Measurements from ENCODE around the gene ARMC10. TPM values are rescaled to one million over a fixed set of nuclear protein-coding genes. Genes with fewer than 3 reads are reported as not detected.
A peak's percentile ranks its signal among the peaks of the same experiment; 100 is the strongest.
"Not testable (repeated sequence)": the region's sequence is repeated elsewhere in the genome, so short reads cannot be mapped to it uniquely, and the experiment has no call there.

ARMC10 gene
- total RNA-seq, 1 experiment from 2014 or later: 57.7 TPM

GRCh38 chr7:103078226-103078625 lies 3.3 kb downstream of the ARMC10 start:
- DNase-seq (ENCODE audit: low spot score): not testable (repeated sequence)

- DNase-seq (ENCODE audit: low spot score): no peak
These were observed 4.9 kb downstream of the ARMC10 start for GRCh38 chr7:103079836-103080235.

DNA sequence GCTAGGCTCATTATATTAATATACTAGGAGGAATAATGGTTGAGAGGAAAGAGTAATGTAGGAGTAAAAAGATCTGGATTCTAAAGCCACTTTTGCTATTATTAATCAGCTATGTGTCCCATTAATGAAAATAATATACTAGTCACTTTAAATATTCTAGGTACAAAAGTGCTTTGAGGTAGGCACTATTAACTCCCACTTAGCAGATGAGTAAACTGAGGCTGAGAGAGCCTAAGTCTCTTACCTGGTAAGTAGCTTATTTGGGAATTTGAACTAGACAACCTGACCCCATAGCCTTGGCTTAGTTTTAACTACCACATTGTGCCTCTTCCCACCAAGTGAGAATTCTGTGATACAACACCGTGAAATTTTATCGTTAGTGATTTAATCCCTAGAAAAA lies 6.0 kb downstream of the ARMC10 start:
- no peak for DNase-seq (ENCODE audit: low spot score)

DNA sequence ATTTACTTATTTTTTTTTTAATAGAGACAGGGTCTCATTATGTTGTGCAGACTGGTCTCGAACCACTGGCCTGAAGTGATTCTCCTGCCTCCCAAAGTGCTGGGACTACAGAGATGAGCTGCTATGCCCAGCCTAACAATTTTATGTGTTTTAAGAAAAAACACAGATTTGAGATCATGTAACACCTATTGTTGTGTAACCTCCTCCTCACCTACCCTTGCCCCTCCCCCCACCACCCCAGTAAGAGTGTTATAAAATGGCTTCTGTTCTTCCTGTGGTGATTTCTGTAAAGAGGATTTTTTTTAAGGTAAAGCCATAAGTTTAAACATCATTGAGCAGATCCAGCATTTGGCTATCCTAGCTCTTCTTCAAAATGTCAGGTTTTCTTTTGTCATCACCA lies 7.6 kb downstream of the ARMC10 start:
- no peak for DNase-seq (ENCODE audit: low spot score)

GRCh38 chr7:103083210-103083609 lies 8.3 kb downstream of the ARMC10 start:
- no peak for DNase-seq (ENCODE audit: low spot score)

DNA sequence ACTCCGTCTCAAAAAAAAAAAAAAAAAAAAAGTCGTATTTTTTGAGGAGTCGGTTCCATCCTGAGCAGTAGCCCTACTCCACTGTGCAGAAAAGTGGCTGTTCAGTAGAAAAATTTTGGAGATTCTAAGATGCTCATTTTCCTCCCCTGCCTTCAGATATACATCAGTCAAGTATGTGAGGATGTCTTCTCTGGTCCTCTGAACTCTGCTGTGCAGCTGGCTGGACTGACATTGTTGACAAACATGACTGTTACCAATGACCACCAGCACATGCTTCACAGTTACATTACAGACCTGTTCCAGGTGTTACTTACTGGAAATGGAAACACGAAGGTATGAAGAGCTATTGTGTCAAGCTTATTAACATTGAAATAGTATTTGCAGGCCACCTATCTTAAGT lies 17.4 kb downstream of the ARMC10 start:
- DNase-seq (ENCODE audit: low spot score): not testable (repeated sequence)

DNA sequence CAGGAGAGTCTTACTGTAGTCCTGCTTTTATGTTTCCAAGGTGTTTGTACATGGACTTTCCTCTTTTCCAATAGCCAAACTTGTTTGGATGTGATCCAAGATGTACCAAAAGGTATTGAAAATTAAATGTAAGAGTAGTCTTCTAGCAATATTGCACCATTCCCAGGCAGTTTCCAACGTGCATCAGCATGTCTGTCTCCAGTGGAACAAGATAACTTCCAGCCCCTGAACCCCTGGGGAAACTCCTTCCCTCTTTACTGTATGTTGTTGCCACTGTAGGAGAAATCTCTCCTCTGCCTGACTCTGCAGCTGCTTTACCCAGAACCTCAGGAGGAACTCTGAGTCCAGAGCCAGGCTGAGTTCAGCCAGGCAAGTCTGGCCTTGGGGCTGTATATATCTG lies 18.5 kb downstream of the ARMC10 start:
- DNase-seq (ENCODE audit: low spot score): no peak

DNA sequence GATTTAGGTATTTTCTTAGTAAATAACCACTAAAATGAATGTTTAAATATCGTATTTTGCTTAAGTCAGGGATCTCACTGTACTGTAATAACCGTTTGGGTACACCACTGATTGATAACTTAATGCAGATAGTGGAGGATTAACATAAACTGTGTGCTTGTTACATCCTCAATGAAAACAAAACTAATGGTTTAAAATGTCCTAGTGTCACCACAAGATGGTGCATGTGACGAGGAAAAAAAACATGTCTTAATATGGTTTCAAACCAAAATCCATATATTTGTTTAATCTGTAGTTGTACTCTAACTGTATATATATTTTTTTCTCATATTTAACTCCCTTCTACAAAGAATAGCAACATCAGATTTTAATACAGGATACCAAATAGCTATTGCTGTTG lies 19.2 kb downstream of the ARMC10 start:
- no peak for DNase-seq (ENCODE audit: low spot score)

GRCh38 chr7:103095558-103095957 lies 20.6 kb downstream of the ARMC10 start:
- DNase-seq (ENCODE audit: low spot score): not testable (repeated sequence)

- no peak for DNase-seq (ENCODE audit: low spot score)
These were observed 22.1 kb downstream of the ARMC10 start for GRCh38 chr7:103097041-103097440.

DNA sequence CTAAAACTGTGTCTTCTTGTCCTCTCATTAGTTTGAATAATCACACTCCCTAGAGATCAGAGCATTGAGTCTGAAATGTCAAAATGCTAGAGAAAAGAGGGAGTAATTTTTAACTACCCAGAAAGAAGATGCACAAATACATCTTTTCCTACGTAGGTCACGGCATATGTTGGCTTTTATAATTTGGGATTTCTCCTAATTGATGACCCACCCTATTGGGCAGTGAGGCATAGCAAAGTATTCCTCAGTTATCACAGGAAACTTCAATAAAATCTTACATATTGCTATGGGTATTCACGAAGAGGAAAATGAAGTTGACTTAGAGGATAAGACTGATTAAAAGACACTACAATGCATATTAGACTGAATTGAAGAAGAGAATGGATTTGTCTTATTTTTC lies 25.4 kb downstream of the ARMC10 start:
- DNase-seq (ENCODE audit: low spot score): no peak

DNA sequence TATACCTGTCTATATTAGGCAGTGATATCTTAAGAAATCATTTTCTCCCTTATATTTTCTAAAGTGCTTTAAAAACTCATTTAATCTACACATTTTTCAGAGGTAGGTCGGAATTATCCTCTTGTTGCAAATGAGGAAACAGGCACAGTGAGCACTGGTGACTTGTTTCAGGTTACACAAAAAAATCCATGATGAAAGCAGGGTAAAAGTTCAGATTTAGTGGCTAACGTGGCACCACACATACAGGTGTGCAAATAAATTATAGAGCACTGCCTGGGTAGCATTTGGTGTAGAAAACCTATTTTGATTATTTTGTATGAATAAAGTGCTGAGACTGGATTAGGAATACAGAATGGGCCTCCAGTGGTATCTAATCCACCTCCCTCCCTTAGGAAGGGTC lies 26.6 kb downstream of the ARMC10 start:
- no peak for DNase-seq (ENCODE audit: low spot score)

DNA sequence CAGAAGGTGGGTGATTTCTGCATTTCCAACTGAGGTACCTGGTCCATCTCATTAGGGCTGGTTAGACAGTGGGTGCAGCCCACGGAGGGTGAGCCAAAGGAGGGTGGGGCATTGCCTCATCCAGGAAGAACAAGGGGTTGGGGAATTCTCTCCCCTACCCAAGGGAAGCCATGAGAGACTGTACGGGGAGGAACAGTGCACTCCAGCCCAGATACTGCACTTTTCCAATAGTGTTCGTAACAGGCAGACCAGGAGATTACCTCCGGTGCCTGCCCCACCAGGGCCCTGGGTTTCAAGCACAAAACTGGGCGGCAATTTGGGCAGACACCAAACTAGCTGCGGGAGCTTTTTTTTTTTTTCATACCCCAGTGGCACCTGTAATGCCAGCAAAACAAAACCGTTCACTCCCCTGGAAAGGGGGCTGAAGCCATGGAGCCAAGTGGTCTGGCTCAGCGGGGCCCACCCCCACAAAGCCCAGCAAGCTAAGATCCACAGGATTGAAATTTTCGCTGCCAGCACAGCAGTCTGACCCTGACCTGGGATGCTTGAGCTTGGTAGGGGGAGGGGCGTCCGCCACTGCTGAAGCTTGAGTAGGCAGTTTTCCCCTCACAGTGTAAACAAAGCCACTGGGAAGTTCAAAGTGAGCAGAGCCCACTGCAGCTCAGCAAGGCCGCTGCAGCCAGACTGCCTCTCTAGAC lies 31.2 kb downstream of the ARMC10 start:
- DNase-seq (ENCODE audit: low spot score): no peak

- not testable (repeated sequence) for DNase-seq (ENCODE audit: low spot score)
These were observed 31.7 kb downstream of the ARMC10 start for GRCh38 chr7:103106703-103107070.

DNA sequence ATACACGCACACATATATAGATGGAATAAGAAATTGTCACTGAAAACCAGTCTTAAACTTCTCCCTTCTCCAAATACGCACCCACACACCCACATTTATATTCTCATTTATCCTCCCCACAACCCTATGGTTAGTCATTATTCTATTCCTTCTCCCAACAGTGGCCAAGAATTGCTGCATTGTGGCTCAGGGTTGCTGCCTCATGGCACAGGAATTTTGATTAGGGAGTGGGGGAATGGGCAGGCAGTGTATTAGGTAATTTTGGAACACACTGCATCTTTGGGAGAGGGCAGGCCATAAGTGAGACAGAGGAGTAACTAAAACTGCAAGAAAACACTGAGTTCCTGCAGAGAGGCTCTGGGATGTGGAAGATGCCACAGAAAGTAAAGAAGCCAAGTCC lies 38.2 kb downstream of the ARMC10 start:
- peak; percentile 92 for DNase-seq (ENCODE audit: low spot score)

- no peak for DNase-seq (ENCODE audit: low spot score)
These were observed 39.7 kb downstream of the ARMC10 start for GRCh38 chr7:103114576-103115008.

DNA sequence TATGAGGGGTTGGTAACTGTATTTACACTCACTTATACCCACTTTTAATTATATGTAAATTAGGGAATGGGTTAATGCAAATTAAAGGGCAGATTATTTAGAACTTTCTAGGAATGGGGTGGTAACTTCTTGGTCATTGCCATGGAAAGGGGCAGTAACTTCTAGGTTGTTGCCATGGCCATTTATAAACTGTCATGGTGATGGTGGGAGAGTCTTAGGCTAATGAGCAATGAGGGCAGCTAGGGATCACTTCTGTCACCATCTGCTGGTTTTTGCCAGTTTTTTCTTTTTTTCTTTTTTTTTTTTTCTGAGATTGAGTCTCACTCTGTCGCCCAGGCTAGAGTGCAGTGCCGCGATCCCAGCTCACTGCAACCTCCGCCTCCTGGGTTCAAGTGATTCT lies 40.8 kb downstream of the ARMC10 start:
- no peak for DNase-seq (ENCODE audit: low spot score)

DNA sequence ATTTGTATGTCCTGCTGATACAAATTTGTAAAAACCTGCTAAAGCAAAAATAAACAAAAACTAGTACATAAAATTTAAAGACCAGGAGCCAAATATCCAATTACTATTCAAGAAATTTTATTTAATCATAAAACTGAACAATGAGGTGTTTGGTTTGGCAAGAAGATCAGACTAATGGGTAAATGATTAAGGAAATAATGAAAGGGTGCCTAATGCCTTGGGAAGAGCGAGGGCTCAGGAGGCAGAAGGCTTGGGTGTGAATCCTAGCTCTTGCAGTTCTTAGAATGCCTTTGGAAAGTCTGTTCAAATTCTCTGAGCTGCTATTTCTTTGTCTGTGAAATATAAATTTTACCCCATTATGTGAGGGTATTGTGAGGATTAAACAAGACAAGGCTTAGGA lies 41.6 kb downstream of the ARMC10 start:
- no peak for DNase-seq (ENCODE audit: low spot score)

- DNase-seq (ENCODE audit: low spot score): no peak
These were observed 42.1 kb downstream of the ARMC10 start for GRCh38 chr7:103116991-103117390.

GRCh38 chr7:103117465-103117864 lies 42.5 kb downstream of the ARMC10 start:
- no peak for DNase-seq (ENCODE audit: low spot score)

GRCh38 chr7:103119791-103120291 lies 44.9 kb downstream of the ARMC10 start:
- DNase-seq (ENCODE audit: low spot score): no peak

GRCh38 chr7:103120362-103120761 lies 45.4 kb downstream of the ARMC10 start:
- no peak for DNase-seq (ENCODE audit: low spot score)

DNA sequence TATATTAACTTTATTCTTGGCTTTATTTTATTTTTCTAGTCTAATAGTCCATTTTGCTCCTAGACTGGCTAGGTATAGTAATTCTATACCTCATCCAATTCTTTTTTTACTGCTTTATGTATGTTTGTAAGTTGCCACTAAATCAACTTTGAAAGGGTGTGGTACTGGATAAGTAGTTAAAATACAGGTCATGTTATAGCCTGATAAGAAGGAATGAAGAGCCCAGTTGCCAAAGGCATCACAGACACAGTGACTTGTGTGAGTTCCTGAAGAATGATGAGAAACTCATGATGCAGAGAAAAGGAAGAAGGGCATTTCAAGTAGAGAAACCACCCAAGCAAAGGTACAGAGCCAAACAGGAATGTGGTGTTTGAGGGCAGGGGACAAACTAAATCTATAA lies 46.7 kb downstream of the ARMC10 start:
- no peak for DNase-seq (ENCODE audit: low spot score)

- DNase-seq (ENCODE audit: low spot score): no peak
These were observed 48.6 kb downstream of the ARMC10 start for GRCh38 chr7:103123529-103123928.
